ENCODE results near the gene FBLN1.
A peak's percentile ranks its signal among the peaks of the same experiment; 100 is the strongest.

FBLN1 gene

GRCh38 chr22:45644714-45645113 lies 142.0 kb downstream of the FBLN1 start:
- no peak for DNase-seq

GRCh38 chr22:45645150-45645525 lies 142.5 kb downstream of the FBLN1 start:
- DNase-seq, result no peak

- DNase-seq, result peak; percentile 85
These were observed 143.1 kb downstream of the FBLN1 start for GRCh38 chr22:45645526-45646414.

DNA sequence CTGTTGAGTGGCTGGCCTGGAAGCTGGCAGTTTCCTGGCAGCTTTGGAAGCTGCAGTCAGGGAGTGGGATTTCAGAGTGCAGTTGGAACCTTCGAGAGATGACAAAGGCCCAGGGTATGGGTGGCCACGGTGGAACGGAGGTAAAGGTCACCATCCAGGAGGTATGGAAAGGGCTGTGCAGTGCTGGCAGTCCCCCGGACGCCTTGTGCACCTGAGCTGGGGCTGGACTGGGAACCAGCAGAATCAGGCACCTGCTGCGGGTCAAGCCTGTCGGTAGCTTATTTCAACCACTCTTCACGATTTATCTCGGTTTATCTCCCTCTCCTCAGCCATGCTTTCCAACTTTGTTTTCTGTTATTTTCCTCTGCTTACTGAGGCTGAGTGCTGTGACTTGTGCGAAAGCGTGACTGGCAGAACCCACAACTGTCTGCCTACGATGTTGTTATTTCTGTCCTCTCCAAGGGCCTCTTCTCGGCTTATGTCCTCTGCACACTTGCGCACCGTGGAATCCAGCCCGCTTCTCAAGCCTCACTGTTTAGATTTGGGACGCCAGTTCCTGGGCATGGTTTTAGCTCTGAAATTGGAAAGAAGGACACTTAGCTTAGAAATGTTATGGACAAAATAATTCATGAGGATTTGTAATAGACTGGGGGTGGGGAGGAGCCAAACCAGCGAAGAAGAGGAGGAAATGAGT lies 145.0 kb downstream of the FBLN1 start:
- DNase-seq, result no peak

GRCh38 chr22:45648301-45649117 lies 145.8 kb downstream of the FBLN1 start:
- no peak for DNase-seq

- no peak for DNase-seq
These were observed 147.1 kb downstream of the FBLN1 start for GRCh38 chr22:45649809-45650208.

DNA sequence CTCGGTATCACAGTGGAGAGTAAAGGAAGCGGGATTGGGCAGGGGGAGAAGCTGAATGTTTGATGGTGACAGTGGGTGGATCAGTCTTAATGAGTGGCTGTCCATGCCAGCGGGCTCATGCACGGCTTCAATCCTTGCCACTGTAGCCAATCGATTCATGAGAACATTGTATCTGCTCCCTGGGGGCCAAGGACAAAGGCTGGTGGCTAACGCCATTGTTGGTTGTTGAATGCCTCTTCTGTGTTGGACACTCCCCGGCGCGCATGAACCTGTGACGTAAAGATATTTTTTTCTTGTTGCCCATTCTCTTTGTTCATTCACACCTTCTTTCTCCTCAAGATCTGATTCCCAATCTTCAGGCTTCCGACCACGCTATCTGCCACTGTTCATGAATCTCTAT lies 148.0 kb downstream of the FBLN1 start:
- no peak for DNase-seq

Measured in activated CD4-positive, alpha-beta T cell treated with anti-CD3 and anti-CD28 coated beads, Interleukin-2, Interleukin-6, amounts not matched to agents 100 ng/mL and 50 ng/mL, durations not matched to agents 16 hours and 8 hours (primary cell).